ENCODE data around the gene CES3.

DNA sequence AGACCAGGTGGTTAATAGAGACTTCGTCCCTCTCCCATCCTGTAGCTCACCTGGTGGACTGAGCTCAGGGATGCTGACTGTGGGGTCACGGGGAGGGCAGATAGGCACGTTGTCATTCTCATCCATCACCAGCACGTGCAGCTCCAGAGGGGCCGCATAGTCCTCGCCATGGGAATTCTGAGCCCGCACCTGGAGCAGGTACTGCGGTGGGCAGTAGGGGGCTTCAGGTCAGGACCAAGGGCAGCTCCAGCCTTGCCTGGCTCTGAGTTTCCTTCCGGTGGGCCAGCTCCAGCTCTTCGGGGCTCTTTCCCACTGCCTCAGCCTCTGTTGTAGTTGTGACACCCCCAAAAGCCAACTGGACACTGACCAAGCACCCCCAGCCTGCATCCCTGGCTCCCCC, 48.0 kb upstream of the CES3 start:
- TF ChIP-seq POLR2A (IDR thresholded peaks at IDR 0.05) = no peak
- TF ChIP-seq, protein P1, sequence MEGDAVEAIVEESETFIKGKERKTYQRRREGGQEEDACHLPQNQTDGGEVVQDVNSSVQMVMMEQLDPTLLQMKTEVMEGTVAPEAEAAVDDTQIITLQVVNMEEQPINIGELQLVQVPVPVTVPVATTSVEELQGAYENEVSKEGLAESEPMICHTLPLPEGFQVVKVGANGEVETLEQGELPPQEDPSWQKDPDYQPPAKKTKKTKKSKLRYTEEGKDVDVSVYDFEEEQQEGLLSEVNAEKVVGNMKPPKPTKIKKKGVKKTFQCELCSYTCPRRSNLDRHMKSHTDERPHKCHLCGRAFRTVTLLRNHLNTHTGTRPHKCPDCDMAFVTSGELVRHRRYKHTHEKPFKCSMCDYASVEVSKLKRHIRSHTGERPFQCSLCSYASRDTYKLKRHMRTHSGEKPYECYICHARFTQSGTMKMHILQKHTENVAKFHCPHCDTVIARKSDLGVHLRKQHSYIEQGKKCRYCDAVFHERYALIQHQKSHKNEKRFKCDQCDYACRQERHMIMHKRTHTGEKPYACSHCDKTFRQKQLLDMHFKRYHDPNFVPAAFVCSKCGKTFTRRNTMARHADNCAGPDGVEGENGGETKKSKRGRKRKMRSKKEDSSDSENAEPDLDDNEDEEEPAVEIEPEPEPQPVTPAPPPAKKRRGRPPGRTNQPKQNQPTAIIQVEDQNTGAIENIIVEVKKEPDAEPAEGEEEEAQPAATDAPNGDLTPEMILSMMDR (IDR thresholded peaks at IDR 0.05 in 4 of 5, conservative IDR thresholded peaks at IDR 0.05 in 1 of 5) = no peak

Data from gastrocnemius medialis (tissue), 4 donors.